ENCODE results near the gene GPX4. TPM values are rescaled to one million over a fixed set of nuclear protein-coding genes. Genes with fewer than 3 reads are reported as not detected.

Gene GPX4, protein sequence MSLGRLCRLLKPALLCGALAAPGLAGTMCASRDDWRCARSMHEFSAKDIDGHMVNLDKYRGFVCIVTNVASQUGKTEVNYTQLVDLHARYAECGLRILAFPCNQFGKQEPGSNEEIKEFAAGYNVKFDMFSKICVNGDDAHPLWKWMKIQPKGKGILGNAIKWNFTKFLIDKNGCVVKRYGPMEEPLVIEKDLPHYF
- total RNA-seq = 415 and 423 TPM in 2 replicates

DNA sequence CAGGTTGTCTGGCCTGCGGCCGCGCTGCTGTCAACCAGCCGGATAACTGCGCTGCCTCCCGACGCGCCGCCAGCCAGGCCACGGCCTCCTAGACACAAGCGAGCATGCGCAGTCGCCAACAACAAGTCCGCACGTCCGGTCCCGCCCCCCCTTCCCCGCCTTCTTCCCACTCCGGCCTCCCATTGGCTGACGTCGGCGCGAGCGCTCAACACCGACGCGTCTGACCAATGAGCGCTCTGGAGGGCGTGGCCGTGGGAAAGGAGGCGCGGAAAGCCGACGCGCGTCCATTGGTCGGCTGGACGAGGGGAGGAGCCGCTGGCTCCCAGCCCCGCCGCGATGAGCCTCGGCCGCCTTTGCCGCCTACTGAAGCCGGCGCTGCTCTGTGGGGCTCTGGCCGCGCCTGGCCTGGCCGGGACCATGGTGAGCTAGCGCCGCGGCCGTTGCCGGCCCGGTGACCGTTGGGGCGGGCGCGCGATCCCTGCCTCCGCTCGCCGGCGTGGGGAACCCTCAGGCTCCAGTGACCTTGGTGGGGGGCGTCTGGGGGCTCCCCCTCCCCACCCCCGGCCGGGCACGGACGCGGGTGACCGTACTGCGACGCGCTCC is at the start of gene GPX4:
Gene GPX4 (plus strand): TSS at position 287 of the 603 bp plus-strand sequence. CDS start 50 bp downstream, at position 337.
- DNase-seq (ENCODE audit: low read depth in 2 of 2) = peak; percentile 100

DNA sequence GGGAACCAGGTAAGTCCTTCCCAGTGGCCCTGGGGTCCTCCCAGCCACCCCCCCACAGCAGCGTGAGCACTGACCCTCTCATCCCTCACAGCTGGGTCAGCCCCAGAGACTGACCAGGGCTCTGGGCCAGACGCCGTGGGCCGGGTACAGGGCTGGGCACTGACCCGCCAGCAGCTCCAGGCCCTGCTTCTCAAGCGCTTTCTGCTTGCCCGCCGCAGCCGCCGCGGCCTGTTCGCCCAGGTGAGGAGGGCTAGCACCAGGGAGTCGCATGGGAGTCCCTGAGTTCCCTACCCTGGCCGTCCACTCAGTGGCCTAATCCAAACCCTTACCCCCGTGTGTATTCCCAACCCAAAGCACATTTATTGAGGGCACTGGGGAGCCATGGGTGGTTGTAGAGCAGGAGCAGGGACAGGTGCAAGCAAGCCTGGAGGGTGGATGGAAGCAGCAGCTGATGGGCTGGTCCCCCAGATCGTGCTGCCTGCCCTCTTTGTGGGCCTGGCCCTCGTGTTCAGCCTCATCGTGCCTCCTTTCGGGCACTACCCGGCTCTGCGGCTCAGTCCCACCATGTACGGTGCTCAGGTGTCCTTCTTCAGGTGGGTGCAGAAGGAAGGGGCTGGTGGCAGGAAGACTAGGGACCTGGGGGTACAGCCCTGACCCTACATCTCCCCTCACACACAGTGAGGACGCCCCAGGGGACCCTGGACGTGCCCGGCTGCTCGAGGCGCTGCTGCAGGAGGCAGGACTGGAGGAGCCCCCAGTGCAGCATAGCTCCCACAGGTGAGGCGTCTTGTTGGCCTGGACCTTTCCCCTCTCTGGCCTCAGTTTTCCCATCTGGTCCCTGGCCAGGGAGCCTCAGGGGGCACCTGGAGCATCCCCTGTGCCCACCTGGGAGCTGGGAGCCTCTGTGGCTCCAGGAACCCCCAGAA is 49.4 kb upstream of the GPX4 start:
- DNase-seq (ENCODE audit: low read depth in 2 of 2) = no peak

DNA sequence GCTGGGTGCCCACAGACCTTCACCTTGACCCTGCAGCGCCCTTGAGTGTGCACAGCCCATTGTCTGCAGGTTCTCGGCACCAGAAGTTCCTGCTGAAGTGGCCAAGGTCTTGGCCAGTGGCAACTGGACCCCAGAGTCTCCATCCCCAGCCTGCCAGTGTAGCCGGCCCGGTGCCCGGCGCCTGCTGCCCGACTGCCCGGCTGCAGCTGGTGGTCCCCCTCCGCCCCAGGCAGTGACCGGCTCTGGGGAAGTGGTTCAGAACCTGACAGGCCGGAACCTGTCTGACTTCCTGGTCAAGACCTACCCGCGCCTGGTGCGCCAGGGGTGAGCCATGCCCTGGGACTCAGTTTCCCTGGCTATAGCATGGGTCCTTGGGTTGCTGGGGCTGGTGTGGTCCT is 48.8 kb upstream of the GPX4 start:
- DNase-seq (ENCODE audit: low read depth in 2 of 2) = no peak

DNA sequence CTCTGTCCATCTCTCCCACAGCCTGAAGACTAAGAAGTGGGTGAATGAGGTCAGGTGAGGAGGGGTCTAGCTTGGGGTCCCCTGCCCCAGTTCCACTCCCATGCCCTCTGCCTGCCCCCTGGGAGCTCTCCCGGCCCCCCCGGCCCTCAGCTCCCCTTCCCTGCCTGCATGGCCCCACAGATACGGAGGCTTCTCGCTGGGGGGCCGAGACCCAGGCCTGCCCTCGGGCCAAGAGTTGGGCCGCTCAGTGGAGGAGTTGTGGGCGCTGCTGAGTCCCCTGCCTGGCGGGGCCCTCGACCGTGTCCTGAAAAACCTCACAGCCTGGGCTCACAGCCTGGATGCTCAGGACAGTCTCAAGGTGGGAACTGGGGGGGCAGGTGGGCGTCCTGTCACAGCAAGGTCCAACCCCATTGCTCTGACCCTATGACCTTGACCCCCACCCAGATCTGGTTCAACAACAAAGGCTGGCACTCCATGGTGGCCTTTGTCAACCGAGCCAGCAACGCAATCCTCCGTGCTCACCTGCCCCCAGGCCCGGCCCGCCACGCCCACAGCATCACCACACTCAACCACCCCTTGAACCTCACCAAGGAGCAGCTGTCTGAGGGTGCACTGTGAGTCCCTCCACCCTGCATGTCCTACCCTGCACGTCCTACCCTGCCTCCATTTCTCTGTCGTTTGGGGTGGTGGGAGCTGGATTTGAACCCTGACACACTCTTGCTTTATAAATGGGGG is 47.7 kb upstream of the GPX4 start:
- no peak for DNase-seq (ENCODE audit: low read depth in 2 of 2)

DNA sequence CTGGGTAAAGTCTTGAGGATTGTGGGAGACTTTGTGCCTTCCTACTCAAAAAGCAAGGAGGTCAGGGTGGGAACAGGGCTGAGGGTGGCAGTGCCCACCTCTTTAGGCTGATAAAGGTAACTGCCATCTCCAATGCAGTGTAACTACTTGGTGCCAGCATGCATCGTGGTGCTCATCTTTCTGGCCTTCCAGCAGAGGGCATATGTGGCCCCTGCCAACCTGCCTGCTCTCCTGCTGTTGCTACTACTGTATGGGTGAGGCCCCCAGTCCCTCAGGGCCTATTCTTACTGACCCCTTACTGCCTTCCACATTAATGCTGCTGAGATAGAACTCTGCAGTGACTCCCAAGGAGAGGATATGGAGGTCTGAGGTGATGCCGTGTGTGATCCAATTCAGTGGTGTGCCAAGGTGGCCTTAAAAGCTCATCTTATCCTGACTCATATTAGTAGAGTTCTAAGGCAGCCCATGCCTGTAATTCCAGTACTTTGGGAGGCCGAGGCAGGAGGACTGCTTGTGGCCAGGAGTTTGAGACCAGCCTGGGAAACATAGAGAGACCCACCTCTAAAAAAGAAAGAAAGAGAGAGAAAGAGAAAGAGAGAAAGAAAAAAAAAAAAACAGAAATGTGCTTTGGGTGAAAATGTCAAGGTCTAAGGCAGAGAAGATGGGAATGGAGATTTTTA is 46.5 kb upstream of the GPX4 start:
- peak; percentile 51 to 55 for DNase-seq (ENCODE audit: low read depth in 2 of 2)

DNA sequence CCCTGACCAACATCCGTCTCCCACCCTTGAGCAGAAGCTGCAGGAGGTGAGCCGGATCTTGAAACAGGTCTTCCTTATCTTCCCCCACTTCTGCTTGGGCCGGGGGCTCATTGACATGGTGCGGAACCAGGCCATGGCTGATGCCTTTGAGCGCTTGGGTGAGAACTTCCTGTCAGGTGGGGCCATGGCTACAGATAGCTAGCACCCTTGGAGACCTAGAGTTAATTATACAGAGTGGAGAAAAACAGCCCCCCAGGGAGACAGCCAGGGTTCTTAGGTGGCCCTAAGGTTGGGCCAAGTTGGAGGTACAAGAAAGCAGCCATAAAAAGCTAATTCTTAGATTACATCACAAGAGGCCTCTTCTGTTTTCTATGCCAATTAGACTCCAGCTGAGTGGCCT is 45.7 kb upstream of the GPX4 start:
- no peak for DNase-seq (ENCODE audit: low read depth in 2 of 2)

DNA sequence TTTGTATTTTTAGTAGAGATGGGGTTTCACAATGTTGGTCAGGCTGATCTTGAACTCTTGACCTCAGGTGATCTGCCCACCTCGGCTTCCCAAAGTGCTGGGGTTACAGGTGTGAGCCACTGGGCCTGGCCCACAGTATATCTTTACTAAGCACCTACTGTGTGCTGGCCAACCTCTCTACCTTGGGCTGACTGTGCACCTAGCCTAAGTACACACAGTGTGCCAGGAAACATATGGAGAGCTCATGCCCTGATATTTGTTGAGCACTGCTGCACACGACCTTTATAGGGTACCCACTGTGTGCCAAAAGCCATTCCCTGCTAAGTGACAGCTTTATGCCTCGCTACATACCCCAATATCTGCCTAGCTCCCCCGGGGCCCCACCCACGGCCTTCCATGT is 43.1 kb upstream of the GPX4 start:
- DNase-seq (ENCODE audit: low read depth in 2 of 2) = no peak

DNA sequence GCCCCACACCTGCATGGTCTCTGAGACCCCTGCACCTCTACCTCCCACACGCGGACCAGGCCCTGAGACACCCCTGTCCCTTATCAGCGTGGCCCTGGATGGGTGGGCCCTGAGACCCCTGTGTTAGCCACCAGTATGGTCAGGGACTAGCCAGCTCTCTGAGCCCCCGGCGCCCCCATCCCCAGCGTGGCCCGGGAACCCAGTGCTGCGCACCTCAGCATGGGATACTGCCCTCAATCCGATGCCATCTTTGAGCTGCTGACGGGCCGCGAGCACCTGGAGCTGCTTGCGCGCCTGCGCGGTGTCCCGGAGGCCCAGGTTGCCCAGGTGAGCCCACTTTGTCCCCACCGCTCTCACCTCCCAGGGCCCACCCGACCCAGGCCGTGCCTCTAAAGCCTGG is 41.8 kb upstream of the GPX4 start:
- DNase-seq (ENCODE audit: low read depth in 2 of 2) = no peak

DNA sequence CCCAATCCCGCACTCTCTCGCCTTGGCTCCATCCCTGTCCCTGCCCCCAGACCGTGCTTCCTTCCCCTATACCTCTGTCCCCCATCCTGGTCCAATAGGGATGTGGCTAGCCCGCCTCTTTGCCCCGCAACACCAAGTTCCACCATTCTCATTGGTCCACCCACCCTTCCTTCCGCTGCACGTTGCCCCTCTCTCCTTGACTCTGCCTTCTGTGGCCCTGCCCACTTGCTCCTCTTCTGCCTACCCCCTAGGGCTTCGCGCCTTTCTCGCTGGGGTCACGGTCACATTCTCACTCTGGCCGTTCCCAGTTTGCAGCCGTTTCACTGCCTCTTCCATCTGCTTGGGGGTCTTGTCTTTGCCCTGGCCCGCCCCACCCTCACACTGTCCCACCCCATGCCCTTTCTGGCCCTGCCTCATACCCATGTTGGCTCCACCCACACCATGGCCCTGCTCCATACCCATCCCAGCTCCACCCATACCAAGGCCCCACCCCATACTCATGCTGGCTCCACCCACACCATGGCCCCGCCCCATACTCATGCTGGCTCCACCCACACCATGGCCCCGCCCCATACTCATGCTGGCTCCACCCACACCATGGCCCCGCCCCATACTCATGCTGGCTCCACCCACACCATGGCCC is 41.3 kb upstream of the GPX4 start:
- DNase-seq (ENCODE audit: low read depth in 2 of 2) = no peak

DNA sequence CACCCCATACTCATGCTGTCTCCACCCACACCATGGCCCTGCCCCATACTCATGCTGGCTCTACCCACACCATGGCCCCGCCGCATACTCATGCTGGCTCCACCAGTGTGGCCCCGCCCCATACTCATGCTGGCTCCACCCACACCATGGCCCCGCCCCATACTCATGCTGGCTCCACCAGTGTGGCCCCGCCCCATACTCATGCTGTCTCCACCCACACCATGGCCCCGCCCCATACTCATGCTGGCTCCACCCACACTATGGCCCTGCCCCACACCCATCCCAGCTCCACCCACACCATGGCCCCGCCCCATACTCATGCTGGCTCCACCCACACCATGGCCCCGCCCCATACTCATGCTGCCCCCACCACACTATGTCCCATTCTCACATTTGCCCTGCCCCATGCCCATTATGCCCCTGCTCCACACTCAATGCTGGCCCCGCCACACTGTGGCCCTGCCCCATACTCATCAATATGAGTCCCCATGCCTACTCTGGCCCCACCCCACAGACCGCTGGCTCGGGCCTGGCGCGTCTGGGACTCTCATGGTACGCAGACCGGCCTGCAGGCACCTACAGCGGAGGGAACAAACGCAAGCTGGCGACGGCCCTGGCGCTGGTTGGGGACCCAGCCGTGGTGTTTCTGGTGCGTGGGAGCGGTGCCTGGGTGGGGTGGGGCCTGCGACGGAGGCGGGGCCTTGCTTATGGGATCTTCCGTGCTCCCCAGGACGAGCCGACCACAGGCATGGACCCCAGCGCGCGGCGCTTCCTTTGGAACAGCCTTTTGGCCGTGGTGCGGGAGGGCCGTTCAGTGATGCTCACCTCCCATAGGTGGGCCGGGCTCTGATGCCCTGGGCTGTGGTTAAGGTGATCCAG is 40.5 kb upstream of the GPX4 start:
- peak; percentile 47 to 49 for DNase-seq (ENCODE audit: low read depth in 2 of 2)

DNA sequence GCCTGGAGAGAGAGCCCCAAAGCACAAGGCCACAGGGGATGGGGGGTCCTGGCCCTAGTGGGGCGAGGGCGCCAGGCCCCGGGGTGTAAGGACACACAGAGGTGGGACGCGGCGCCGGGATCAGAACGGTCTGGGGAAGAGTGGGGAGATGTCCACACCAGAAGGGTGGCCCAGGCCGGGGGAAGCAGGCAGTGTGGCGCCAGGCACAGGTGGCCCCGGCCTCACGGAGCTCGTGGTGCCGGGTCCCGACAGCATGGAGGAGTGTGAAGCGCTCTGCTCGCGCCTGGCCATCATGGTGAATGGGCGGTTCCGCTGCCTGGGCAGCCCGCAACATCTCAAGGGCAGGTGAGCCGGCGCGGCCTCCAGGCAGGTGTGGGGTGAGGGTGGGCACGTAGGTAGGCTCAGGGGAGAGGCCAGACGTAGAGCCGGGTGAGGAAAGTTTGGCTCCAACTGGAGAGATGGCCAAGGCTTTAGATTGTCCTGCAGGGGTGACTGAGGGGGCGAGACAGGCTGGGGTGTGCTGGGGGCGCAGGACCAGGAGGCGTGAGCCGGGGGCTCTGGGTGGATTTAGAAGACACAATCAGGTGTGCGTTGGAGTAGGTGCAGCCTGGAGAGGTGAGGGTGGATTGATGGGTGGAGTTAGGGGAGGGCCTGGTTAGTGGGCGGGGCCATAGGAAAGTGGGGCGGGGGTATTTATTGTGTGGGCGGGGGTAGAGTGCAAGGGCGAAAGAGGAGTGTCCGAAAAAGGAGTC is 39.7 kb upstream of the GPX4 start:
- no peak for DNase-seq (ENCODE audit: low read depth in 2 of 2)

DNA sequence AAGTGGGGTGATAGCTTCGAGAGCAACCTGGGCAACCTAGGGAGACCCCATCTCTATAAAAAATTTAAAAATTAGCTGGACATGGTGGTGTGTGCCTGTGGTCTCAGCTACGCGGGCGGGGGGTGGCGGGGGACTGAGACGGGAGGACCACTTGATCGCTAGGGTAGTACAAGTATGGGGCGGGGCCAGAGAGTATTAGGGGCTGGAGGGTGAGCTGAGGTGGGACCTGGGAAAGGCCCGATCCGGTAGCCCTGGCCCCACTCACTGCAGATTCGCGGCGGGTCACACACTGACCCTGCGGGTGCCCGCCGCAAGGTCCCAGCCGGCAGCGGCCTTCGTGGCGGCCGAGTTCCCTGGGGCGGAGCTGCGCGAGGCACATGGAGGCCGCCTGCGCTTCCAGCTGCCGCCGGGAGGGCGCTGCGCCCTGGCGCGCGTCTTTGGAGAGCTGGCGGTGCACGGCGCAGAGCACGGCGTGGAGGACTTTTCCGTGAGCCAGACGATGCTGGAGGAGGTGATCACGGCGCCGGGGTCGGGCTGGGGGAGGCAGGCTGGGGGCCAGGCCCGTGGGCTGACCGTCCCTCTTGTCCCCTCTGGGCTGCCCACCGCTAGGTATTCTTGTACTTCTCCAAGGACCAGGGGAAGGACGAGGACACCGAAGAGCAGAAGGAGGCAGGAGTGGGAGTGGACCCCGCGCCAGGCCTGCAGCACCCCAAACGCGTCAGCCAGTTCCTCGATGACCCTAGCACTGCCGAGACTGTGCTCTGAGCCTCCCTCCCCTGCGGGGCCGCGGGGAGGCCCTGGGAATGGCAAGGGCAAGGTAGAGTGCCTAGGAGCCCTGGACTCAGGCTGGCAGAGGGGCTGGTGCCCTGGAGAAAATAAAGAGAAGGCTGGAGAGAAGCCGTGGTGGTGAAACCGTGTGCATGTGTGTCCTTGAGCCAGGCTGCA is 38.9 kb upstream of the GPX4 start:
- peak; percentile 77 to 82 for DNase-seq (ENCODE audit: low read depth in 2 of 2)

DNA sequence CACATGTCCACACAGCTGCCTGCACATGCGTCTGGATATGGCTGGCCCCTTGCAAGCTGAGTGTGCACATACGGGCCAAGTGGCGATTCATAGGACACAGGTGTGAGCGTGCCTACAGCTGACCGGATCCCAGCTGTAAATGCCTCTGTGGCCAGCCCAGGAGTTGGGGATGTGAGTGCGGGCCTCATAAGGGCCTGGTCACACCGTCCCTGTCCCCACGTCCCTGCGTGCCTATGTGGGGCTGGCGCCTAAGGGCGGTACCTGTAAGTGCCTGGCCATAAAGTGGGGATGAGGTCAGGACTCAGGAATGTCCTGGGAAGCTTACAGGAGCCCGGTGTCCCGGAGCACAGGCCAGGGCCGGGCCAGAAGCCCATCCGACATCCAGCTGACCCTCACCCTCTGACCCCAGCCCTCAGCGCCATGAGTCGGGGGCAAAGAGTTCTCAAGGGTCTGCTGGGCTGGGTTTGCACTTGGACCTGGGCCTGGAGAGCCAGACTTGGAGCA is 38.1 kb upstream of the GPX4 start:
- no peak for DNase-seq (ENCODE audit: low read depth in 2 of 2)

DNA sequence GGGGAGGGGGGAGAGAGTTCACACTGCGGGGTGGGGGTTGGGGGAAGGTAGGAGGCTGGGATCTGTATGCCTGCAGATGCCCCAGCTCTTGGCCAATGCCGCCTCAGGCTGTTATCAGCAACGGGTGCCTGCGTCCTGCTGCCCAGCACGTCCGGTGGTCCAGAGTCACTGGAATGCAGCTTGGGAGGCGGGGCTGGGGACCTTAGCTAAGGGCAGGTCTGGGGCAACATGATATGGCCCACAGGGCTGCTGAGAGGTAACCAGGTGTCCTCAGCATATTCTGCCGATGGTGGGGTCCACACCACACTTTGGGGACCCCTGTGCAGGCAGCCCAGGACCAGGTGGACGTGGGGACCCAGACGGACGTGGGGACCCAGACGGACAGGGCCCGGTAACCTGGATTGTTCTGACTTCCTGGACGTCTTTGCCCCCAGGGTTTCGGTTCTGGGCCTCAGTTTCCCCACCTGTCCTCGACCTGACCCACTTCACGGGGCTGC is 37.5 kb upstream of the GPX4 start:
- no peak for DNase-seq (ENCODE audit: low read depth in 2 of 2)

DNA sequence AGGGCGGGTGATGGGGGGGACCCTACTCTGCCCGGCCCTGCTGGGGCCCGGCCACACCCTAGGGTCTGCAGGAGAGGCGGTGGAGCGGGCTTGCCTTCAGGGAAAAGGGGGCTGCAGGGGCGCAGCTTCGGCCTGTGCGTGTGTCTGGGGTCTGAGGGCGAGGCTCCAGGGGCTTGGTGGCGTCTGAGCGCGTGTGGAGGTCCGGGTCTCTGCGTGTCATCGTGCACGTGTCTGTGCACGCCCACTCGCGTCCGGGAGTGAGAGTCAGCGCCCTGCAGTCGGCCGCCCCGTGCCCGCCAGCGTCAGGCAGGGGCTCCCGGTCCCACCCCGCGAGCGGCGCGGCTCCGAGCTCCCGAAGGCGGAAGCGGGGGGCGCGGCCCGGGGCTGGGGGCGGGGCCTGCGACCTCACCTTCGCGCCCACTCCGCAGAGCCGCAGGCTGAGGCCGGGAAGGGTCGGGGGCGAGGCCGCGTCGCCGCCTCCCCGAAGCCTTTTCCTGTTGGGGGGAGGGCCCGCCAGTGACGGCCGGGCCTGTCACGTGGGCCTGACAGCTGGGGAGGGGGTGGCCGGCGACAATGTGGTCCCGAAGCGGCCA is 37.0 kb upstream of the GPX4 start, which contains the start of gene ARHGAP45:
Gene ARHGAP45 (plus strand): TSS at position 420 of the 593 bp plus-strand sequence. CDS start 239 bp downstream, outside the sequence.
- peak in 1 of 2 donors; percentile 46 for DNase-seq (ENCODE audit: low read depth in 2 of 2)

DNA sequence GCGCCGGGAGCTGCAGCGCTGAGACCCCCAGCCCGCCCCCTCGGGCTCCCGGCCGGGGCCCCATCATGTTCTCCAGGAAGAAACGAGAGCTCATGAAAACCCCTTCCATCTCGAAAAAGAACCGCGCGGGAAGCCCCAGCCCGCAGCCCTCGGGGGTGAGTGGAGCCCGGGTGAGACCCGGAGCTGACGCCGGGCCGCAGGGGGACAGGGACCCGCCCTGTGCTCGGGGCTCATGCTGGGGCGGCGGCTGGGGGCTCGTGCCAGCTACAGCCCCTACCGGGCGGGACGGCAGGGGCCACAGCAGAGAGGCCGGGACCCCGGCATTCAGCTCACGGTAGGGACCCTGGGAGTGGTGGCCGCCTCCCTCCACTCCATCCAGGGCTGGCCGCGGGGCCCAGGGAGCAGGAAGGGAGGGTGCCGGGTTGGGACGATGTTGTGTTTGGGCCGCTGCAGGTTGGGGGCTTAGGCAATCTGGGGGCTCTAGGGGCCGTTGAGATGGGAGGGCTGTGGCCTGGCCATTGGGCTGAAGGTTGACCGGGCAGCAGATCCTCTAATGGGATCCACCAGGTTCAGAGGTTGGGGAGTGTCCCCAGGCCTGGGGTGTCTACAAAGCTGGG is 36.3 kb upstream of the GPX4 start:
- no peak for DNase-seq (ENCODE audit: low read depth in 2 of 2)
